ENCODE data around the gene CHRD.

DNA sequence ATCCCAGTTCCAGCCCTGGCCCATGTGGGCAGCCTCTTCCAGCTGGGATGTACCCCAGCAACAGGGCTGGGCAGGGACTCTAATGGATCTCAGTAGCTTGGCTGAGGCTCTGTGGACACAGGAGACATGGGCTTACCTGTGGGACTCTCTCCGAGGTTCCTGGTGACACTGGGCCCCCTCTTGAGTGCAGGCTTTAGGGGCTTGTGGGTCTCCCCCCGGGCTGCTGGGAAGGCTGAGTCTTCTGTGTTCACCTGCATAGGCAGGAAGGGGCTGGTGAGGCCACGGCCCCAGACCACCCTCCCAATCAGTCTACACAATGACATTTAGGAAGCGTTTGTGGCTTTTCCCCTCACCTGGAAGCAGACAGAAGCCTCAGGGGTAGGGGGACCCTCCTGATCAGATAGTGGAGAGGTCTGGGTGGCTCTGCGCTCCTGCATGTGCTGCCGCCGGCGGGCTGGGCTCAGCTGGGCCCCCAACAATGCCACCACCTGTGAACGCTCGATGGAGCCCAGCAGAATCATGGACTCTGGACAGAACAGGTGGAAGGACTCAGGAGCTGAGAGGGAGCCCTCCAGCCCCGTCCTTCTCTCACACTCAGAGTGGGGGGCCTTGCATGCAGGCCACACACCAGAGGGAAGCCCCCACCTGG is 26.8 kb upstream of the CHRD start:
- TF ChIP-seq POLR2A (IDR thresholded peaks at IDR 0.05), result no peak
- TF ChIP-seq, protein P1, sequence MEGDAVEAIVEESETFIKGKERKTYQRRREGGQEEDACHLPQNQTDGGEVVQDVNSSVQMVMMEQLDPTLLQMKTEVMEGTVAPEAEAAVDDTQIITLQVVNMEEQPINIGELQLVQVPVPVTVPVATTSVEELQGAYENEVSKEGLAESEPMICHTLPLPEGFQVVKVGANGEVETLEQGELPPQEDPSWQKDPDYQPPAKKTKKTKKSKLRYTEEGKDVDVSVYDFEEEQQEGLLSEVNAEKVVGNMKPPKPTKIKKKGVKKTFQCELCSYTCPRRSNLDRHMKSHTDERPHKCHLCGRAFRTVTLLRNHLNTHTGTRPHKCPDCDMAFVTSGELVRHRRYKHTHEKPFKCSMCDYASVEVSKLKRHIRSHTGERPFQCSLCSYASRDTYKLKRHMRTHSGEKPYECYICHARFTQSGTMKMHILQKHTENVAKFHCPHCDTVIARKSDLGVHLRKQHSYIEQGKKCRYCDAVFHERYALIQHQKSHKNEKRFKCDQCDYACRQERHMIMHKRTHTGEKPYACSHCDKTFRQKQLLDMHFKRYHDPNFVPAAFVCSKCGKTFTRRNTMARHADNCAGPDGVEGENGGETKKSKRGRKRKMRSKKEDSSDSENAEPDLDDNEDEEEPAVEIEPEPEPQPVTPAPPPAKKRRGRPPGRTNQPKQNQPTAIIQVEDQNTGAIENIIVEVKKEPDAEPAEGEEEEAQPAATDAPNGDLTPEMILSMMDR (IDR thresholded peaks at IDR 0.05), result no peak

Data from esophagus squamous epithelium (tissue), 4 donors.